ENCODE results near the gene DPP4. TPM values are rescaled to one million over a fixed set of nuclear protein-coding genes. Genes with fewer than 3 reads are reported as not detected.

DPP4 gene
- total and polyA plus RNA-seq, 2 experiments from 2014 or later = 31.6 to 39.9 TPM

DNA sequence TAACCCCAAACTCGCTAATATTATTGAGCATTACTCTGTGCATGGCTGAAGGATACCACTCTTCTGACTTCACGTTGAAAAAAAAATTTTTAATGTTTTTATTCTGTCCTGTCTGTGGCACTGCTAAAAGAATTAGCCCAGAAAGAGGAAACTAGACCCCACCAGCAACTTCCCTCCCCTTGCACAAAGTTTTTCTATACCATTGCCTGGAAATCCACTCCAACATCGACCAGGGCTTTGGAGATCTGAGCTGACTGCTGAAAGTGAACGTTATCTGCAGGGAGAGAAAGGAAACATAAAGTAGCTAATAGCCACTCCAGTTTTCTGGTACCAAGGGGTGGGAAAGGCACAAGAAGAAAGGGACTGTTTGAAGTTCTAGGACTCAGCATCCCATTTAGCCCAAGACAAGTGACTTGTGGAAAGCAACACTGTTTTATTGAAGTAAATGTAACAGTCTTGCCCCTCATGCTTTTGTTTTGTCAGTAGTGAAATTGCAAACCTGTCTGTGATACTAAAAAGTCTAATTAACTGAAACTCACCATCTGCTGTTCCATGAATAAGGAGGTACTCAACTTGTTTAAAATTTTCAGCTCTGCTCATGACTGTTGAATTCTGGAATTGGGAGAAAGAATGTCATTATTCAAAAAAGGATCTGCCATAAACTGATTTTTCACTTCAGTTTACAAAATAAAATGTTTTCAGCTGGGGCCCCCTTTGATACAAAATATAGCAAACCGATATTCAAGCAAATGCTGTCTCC, 79.1 kb downstream of the DPP4 start:
- Histone ChIP-seq H3K9ac (no peak overlapping the region), H3K4me1 (ENCODE audit: insufficient read depth) (peaks cover 17% of the 10 kb centered on the region), H3K79me2 (ENCODE audit: insufficient read depth) (no peaks in the 10 kb centered on the region), H3K9me2 (ENCODE audit: insufficient read depth) (no peaks in the 10 kb centered on the region), H3K27me3 (replicated peaks; ENCODE audit: insufficient read depth) (no peaks in the 10 kb centered on the region), H2AFZ (no peak overlapping the region), H3K27ac (no peak overlapping the region), H4K20me1 (ENCODE audit: insufficient read depth) (no peaks in the 10 kb centered on the region), H3F3A (ENCODE audit: insufficient read depth) (0 out of 2 replicates have a peak, but pooled peaks cover 7% of the 10 kb centered on the region), H3K4me2 (ENCODE audit: unreplicated experiment) (no peak overlapping the region), H3K4me3 (no peak overlapping the region), H3K9me3 (ENCODE audit: low read depth) (no peaks in the 10 kb centered on the region), H3K36me3 (ENCODE audit: low read depth) (no peaks in the 10 kb centered on the region)
- no peak for DNase-seq
- 87 to 88% methylated on average over 5 of the region's 5 CpGs for WGBS, 2 experiments (ENCODE audit: low coverage in 1 of 2, low lambda C conversion rate in 2 of 2, missing lambda C conversion rate in 2 of 2)
- in situ Hi-C loops (cut with MboI) = no loop called here
- no peak for TF ChIP-seq EZH2 (IDR thresholded peaks at IDR 0.05; ENCODE audit: insufficient read depth, poor library complexity, severe bottlenecking)
- no peak for TF ChIP-seq EZH2phosphoT487 (IDR thresholded peaks at IDR 0.05; ENCODE audit: insufficient read depth, low read depth)

DNA sequence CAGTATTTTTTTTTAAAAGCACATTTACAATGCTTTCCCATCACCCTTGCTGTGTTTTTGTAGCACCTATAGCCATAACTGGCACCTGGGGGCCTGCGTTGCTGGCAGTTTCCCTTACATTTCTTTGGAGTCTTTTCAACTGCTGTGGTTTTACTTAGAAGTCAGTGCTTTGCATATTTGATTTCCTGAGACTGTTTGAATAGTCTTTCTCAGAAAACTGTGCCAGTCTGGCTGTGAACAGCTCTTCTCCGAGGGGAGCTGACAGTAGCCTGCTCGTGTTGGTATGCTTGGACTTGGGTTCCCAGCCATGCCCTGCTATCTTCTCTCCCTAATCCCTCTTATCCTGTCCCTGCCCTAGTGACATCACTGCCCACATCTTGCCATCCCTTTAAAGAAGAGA, 81.5 kb downstream of the DPP4 start:
- Histone ChIP-seq H3K27ac (no peak overlapping the region), H3K4me1 (ENCODE audit: insufficient read depth) (peaks cover 17% of the 10 kb centered on the region), H4K20me1 (ENCODE audit: insufficient read depth) (no peaks in the 10 kb centered on the region), H3K79me2 (ENCODE audit: insufficient read depth) (no peaks in the 10 kb centered on the region), H3K36me3 (ENCODE audit: low read depth) (no peaks in the 10 kb centered on the region), H3K27me3 (replicated peaks; ENCODE audit: insufficient read depth) (no peaks in the 10 kb centered on the region), H3K9ac (no peak overlapping the region), H3K4me2 (ENCODE audit: unreplicated experiment) (no peak overlapping the region), H2AFZ (peak overlapping the region; percentile 3; the same call in 1 of the 2 replicates), H3K9me2 (ENCODE audit: insufficient read depth) (no peaks in the 10 kb centered on the region), H3K9me3 (ENCODE audit: low read depth) (no peaks in the 10 kb centered on the region), H3F3A (ENCODE audit: insufficient read depth) (0 out of 2 replicates have a peak, but pooled peaks cover 7% of the 10 kb centered on the region), H3K4me3 (no peak overlapping the region)
- no peak for TF ChIP-seq EZH2phosphoT487 (IDR thresholded peaks at IDR 0.05; ENCODE audit: insufficient read depth, low read depth)
- no peak for TF ChIP-seq EZH2 (IDR thresholded peaks at IDR 0.05; ENCODE audit: insufficient read depth, poor library complexity, severe bottlenecking)
- in situ Hi-C loops (cut with MboI) = no loop called here
- no peak for DNase-seq
- WGBS, 2 experiments (ENCODE audit: low coverage in 1 of 2, low lambda C conversion rate in 2 of 2, missing lambda C conversion rate in 2 of 2) = 52 to 58% methylated on average over 3 of the region's 3 CpGs

DNA sequence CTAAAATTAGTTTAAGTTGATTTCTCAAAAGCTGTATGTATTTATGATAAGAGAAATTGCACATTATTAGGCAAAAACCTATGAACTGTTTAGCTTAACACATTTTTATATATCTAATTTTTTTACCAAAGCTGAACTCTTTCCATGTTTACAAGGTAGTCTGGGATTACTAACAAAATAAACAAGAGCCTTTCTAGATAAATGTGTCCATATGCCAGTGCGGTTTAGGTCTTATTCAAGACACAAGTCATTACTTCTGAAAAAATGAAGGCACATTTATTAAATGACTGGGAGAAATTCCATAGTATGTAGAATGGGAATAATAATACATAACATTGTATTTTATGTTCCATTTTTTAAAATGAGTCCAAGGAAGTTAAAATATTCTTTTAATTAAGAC, 82.0 kb downstream of the DPP4 start:
- no peak for TF ChIP-seq EZH2phosphoT487 (IDR thresholded peaks at IDR 0.05; ENCODE audit: insufficient read depth, low read depth)
- TF ChIP-seq EZH2 (IDR thresholded peaks at IDR 0.05; ENCODE audit: insufficient read depth, poor library complexity, severe bottlenecking) = no peak
- Histone ChIP-seq H3K9me2 (ENCODE audit: insufficient read depth) (no peaks in the 10 kb centered on the region), H3K4me2 (ENCODE audit: unreplicated experiment) (no peak overlapping the region), H3K4me3 (no peak overlapping the region), H4K20me1 (ENCODE audit: insufficient read depth) (no peaks in the 10 kb centered on the region), H3K36me3 (ENCODE audit: low read depth) (no peaks in the 10 kb centered on the region), H3K4me1 (ENCODE audit: insufficient read depth) (peaks cover 17% of the 10 kb centered on the region), H2AFZ (no peak overlapping the region), H3K27ac (no peak overlapping the region), H3F3A (ENCODE audit: insufficient read depth) (0 out of 2 replicates have a peak, but pooled peaks cover 7% of the 10 kb centered on the region), H3K9ac (no peak overlapping the region), H3K27me3 (replicated peaks; ENCODE audit: insufficient read depth) (no peaks in the 10 kb centered on the region), H3K9me3 (ENCODE audit: low read depth) (no peaks in the 10 kb centered on the region), H3K79me2 (ENCODE audit: insufficient read depth) (no peaks in the 10 kb centered on the region)
- in situ Hi-C loops (cut with MboI) = no loop called here
- no peak for DNase-seq
- WGBS, 2 experiments (ENCODE audit: low coverage in 1 of 2, low lambda C conversion rate in 2 of 2, missing lambda C conversion rate in 2 of 2) = 100% methylated on average over 1 of the region's 1 CpG

DNA sequence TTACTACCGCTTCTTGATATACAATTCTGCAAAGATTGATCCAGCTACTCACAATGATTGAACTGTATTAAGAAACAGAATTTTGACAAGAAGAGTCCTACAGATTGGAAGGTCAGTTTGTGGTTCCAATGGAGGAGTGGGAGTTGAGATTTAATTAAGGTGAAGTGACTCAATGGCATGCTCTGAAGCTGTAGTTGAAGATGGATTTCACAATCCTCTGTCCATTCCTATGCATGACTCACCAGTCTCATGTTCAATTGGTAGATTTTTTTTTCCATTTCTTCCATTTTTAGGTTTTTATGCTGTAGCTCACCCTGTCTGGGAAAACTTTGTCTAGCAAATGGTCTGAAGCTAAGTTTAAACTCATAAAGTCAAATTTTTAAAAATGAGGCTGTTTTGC, 83.3 kb downstream of the DPP4 start:
- DNase-seq = peak; percentile 93
- Histone ChIP-seq H3K27ac (no peak overlapping the region), H3K4me3 (no peak overlapping the region), H3F3A (ENCODE audit: insufficient read depth) (0 out of 2 replicates have a peak, but pooled peaks cover 7% of the 10 kb centered on the region), H3K27me3 (replicated peaks; ENCODE audit: insufficient read depth) (no peaks in the 10 kb centered on the region), H3K9me2 (ENCODE audit: insufficient read depth) (no peaks in the 10 kb centered on the region), H3K79me2 (ENCODE audit: insufficient read depth) (no peaks in the 10 kb centered on the region), H3K4me1 (ENCODE audit: insufficient read depth) (peaks cover 17% of the 10 kb centered on the region), H3K9ac (no peak overlapping the region), H3K4me2 (ENCODE audit: unreplicated experiment) (peak overlapping the region; percentile 22), H3K36me3 (ENCODE audit: low read depth) (no peaks in the 10 kb centered on the region), H3K9me3 (ENCODE audit: low read depth) (no peaks in the 10 kb centered on the region), H4K20me1 (ENCODE audit: insufficient read depth) (no peaks in the 10 kb centered on the region), H2AFZ (no peak overlapping the region)
- in situ Hi-C loops (cut with MboI) = no loop called here
- WGBS, 2 experiments (ENCODE audit: low coverage in 1 of 2, low lambda C conversion rate in 2 of 2, missing lambda C conversion rate in 2 of 2) = 96 to 100% methylated on average over 1 of the region's 1 CpG
- no peak for TF ChIP-seq EZH2 (IDR thresholded peaks at IDR 0.05; ENCODE audit: insufficient read depth, poor library complexity, severe bottlenecking)
- no peak for TF ChIP-seq EZH2phosphoT487 (IDR thresholded peaks at IDR 0.05; ENCODE audit: insufficient read depth, low read depth)
